Activated naive CD8-positive, alpha-beta T cell (primary cell): Measurements from ENCODE around the gene XAF1.
"Not testable (repeated sequence)": the region's sequence is repeated elsewhere in the genome, so short reads cannot be mapped to it uniquely, and the experiment has no call there.

ENCODE experiments used
- H3K27ac Mint-ChIP-seq: one replicate; pipeline ENCODE4 v1.8.0; 2021; ENCODE audit warnings: mixed read lengths
- H3K27me3 Mint-ChIP-seq: one replicate; pipeline ENCODE4 v1.8.0; 2021; ENCODE audit warnings: mixed read lengths
- H3K36me3 Mint-ChIP-seq: one replicate; pipeline ENCODE4 v1.8.0; 2021; ENCODE audit warnings: mixed read lengths
- H3K4me1 Mint-ChIP-seq: one replicate; pipeline ENCODE4 v1.8.0; 2021; ENCODE audit warnings: low read depth, mixed read lengths
- H3K4me3 Mint-ChIP-seq: one replicate; pipeline ENCODE4 v1.8.0; 2021; ENCODE audit warnings: mild to moderate bottlenecking, mixed read lengths
- H3K9me3 Mint-ChIP-seq: one replicate; pipeline ENCODE4 v1.8.0; 2021; ENCODE audit warnings: low read depth, mixed read lengths

XAF1 gene

DNA sequence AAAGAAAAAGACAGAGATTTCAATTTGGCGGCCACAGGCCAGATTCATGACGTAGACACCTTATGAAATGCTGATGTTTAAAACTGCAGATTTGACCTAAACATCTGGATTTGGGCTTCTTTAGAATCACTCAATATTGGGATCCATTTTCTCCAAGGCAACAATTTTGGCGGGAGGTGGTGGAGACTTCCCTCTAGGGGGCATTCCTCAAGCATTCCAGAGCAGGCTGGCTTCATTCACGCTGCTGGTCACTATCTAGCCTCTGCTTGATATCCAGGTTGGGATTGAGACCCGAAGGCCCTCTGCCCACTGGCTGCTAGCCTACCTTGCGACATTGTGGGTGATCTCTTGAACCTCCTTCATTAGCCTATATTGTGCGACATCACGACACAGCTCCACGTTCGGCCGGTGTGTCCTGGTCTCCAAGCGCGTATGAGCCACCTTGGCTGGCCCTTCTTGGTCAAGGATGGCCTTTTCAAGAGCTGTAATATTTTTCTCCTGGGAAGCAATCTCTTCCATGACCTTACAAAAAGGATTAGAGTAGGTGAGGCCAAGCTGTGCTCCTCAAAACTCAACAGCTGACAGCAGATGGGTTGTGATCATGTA lies 44.7 kb downstream of the XAF1 start:
- no peaks in the 10 kb centered on the region for H3K36me3 Mint-ChIP-seq
- H3K9me3 Mint-ChIP-seq, result no peaks in the 10 kb centered on the region
- H3K27ac Mint-ChIP-seq, result no peak overlapping the region
- H3K27me3 Mint-ChIP-seq, result peaks cover 3% of the 10 kb centered on the region
- no peaks in the 10 kb centered on the region for H3K4me1 Mint-ChIP-seq
- H3K4me3 Mint-ChIP-seq, result no peak overlapping the region

DNA sequence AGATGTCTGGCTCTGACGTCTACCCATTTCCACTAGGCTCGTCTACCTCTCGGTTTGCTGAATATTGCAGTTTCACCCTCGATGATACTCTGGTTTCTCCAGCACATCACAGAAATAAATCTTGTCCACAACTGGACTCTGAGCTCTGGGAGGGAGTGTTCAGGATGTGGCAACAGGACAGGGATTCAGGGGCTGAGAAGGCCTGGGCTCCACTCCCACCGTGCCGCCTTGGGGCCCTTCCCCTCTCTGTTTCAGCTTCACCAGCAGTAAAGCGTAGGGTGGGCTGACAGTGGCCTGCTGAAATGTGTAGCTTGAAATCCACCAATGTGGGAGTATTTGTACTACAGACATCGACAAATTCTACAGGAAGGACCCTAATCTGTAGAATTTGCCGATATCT lies 55.7 kb downstream of the XAF1 start:
- Mint-ChIP-seq H3K36me3 (no peaks in the 10 kb centered on the region), H3K9me3 (no peaks in the 10 kb centered on the region), H3K27ac (no peak overlapping the region), H3K4me3 (no peak overlapping the region), H3K4me1 (no peaks in the 10 kb centered on the region), H3K27me3 (peaks cover 9% of the 10 kb centered on the region)

DNA sequence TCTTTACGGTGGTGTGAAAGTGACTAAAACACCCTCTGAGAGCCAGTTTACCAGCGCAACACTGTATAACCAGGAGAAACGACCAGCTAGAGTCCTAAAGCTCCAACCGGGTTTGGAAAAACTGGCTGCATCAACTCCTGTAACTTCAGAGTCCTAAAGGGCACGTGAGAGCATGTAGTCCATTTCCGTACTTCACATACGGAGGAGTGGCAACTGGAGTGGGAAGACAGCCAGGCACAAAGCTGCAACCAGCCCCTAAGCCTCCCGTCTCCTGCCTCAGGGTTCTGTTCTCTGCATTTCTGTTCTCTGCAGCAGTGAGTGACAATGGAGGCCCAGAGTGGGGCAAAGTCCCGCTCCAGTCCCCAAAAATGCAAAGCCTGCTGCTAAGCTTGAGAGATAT lies 56.4 kb downstream of the XAF1 start:
- Mint-ChIP-seq H3K27ac (no peak overlapping the region), H3K9me3 (no peaks in the 10 kb centered on the region), H3K4me1 (no peaks in the 10 kb centered on the region), H3K27me3 (peaks cover 9% of the 10 kb centered on the region), H3K4me3 (no peak overlapping the region), H3K36me3 (no peaks in the 10 kb centered on the region)

DNA sequence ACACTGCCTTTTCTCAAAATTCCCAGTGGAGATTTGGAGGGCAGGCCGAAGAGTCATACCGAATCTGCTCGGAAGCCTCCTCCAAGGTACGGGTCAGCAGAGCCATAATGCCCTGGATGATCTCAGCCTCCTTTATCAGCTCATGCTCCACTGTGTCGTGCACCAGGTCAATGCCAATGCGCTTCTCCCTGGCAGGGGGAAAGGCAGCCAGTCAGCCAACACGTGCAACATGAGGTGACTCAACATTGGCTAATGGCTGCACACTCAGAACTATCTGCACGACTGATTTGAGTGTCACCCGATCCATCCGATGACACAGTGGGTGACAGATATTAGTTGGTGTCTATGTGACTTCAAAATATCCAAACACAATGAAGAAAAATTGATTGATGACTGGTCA lies 59.9 kb downstream of the XAF1 start:
- H3K9me3 Mint-ChIP-seq, result no peaks in the 10 kb centered on the region
- no peaks in the 10 kb centered on the region for H3K4me1 Mint-ChIP-seq
- no peak overlapping the region for H3K4me3 Mint-ChIP-seq
- H3K27me3 Mint-ChIP-seq, result peaks cover 10% of the 10 kb centered on the region
- H3K27ac Mint-ChIP-seq, result no peak overlapping the region
- H3K36me3 Mint-ChIP-seq, result no peaks in the 10 kb centered on the region

DNA sequence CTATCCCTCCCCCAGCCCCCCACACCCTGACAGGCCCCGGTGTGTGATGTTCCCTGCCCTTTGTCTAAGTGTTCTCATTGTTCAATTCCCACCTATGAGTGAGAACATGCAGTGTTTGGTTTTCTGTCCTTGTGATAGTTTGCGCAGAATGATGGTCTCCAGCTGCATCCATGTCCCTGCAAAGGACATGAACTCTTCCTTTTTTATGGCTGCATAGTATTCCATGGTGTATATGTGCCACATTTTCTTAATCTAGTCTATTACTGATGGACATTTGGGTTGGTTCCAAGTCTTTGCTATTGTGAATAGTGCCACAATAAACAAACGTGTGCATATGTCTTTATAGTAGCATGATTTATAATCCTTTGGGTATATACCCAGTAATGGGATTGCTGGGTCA lies 60.5 kb downstream of the XAF1 start:
- H3K9me3 Mint-ChIP-seq, H3K27ac Mint-ChIP-seq, H3K36me3 Mint-ChIP-seq, H3K4me3 Mint-ChIP-seq, H3K4me1 Mint-ChIP-seq, H3K27me3 Mint-ChIP-seq: not testable (repeated sequence)

DNA sequence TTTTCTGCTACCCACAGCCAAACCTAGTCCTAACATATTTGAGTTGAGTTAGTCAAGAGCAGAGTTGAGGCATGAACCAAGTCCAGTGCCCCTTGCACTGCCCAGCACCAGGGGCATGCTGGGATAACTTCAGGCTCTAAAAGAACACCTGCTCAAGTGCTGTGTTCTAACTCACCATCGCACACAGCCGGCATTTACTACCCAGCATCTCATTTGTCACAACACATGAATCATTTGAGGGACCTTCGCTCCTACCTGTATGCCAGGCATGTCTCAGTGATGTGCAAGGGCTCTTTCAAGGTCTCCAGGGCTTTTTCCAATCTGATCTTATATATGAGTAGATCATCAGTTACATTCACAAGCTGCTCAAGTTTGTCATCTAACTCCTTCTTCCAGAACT lies 63.1 kb downstream of the XAF1 start:
- Mint-ChIP-seq H3K36me3 (no peaks in the 10 kb centered on the region), H3K27me3 (peaks cover 8% of the 10 kb centered on the region), H3K27ac (no peak overlapping the region), H3K4me1 (no peaks in the 10 kb centered on the region), H3K4me3 (no peak overlapping the region), H3K9me3 (no peaks in the 10 kb centered on the region)

DNA sequence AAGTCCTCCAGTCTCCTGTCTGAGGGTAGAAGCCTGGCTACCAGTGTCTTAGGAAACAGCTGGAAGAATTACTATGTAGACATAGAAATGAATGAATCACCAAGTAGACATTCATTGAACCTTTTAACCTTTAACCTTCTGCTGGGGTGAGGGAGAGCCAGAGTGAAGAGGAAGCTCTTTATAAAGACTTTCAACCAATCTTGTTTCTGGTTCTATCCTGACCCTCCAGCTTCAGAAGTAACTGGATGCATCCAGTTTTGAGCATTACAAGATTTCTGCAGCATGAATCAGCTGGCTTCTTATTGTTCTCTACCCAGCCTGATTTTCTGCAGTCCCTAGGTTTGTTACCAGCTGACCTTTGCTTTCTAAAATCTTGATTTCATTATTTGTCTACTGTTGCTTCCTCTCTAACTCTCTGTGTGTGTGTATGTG lies 67.2 kb downstream of the XAF1 start:
- H3K36me3 Mint-ChIP-seq, result no peaks in the 10 kb centered on the region
- no peaks in the 10 kb centered on the region for H3K4me1 Mint-ChIP-seq
- peaks cover 16% of the 10 kb centered on the region for H3K27me3 Mint-ChIP-seq
- H3K9me3 Mint-ChIP-seq, result no peaks in the 10 kb centered on the region
- no peak overlapping the region for H3K4me3 Mint-ChIP-seq
- no peak overlapping the region for H3K27ac Mint-ChIP-seq
